Erythroblast (primary cell): ENCODE measurements around the gene PGAP1.

ENCODE experiments used
- GATA1 ChIP-seq: IDR thresholded peaks from 2 replicates; pipeline ENCODE4 v1.6.1; 2011; ENCODE audit warnings: low read depth, mild to moderate bottlenecking, control low read depth, low read length, moderate library complexity
- POLR2A ChIP-seq: IDR thresholded peaks from 2 replicates; pipeline ENCODE4 v1.6.1; 2011; ENCODE audit warnings: mild to moderate bottlenecking, low read length

- no peak for TF ChIP-seq POLR2A
- no peak for TF ChIP-seq GATA1
These were observed 90.1 kb downstream of the PGAP1 start for GRCh38 chr2:196836440-196836839.
